H1 (cell line): ENCODE results near the gene LKAAEAR1. TPM values are rescaled to one million over a fixed set of nuclear protein-coding genes. Genes with fewer than 3 reads are reported as not detected.

Experiments used
- CTCF ChIA-PET: fragments of 300-600 bp; sonication (Branson Sonifier 250); formaldehyde crosslinking; loops from one replicate; lab custom pipeline; 2021; ENCODE audit not compliant: partially characterized antibody; lab: Charles Lee
- POLR2A ChIA-PET: fragments of 300-600 bp; sonication (Branson Sonifier 250); formaldehyde crosslinking; loops from one replicate; lab custom pipeline; 2021; ENCODE audit warnings: inconsistent platforms; ENCODE audit not compliant: partially characterized antibody; lab: Charles Lee
- DNase-seq, 2 experiments: peaks; one replicate each; pipeline versions ENCODE4 v3.0.0 to v3.0.0-alpha.2; 2010 to 2022; ENCODE audit warnings: low spot score in 2 of 2, low read depth in 1 of 2, mixed read lengths in 1 of 2
- FAIRE-seq: peaks from 2 replicates; lab custom pipeline; 2011; peaks lifted over from hg19 to GRCh38; lab: Jason Lieb, UNC
- H2AFZ ChIP-seq: 2 replicates; pipeline ENCODE4 v1.8.1; 2012; ENCODE audit warnings: low read length, inconsistent platforms
- H2AK5ac ChIP-seq: 2 replicates; pipeline ENCODE4 v1.6.1; 2013; ENCODE audit warnings: low read depth, low read length
- H2BK120ac ChIP-seq: replicated peaks from 2 replicates; pipeline ENCODE3; 2013; ENCODE audit warnings: low read depth, low read length, inconsistent platforms
- H2BK12ac ChIP-seq: 2 replicates; pipeline ENCODE4 v1.6.1; 2013; ENCODE audit warnings: low read depth, low read length
- H2BK15ac ChIP-seq: 2 replicates; pipeline ENCODE4 v1.6.1; 2013; ENCODE audit warnings: low read length
- H2BK20ac ChIP-seq: 2 replicates; pipeline ENCODE4 v1.6.1; 2013; ENCODE audit warnings: low read length
- H2BK5ac ChIP-seq: 2 replicates; pipeline ENCODE4 v1.6.1; 2013; ENCODE audit warnings: low read depth, low read length
- H3K14ac ChIP-seq: 2 replicates; pipeline ENCODE4 v1.6.1; 2013; ENCODE audit warnings: inconsistent platforms; ENCODE audit not compliant: insufficient read length
- H3K18ac ChIP-seq: 2 replicates; pipeline ENCODE4 v1.6.1; 2013; ENCODE audit warnings: low read length; ENCODE audit errors: extremely low read depth
- H3K23ac ChIP-seq: 2 replicates; pipeline ENCODE4 v1.6.1; 2013; ENCODE audit warnings: inconsistent platforms; ENCODE audit not compliant: insufficient read length
- H3K23me2 ChIP-seq: 2 replicates; pipeline ENCODE4 v1.6.1; 2013; ENCODE audit warnings: low read depth, low read length
- H3K27ac ChIP-seq: 2 replicates; pipeline ENCODE4 v1.6.1; 2011; ENCODE audit warnings: low read depth, low read length, inconsistent platforms
- H3K27me3 ChIP-seq, 4 experiments: replicated peaks in 1 of 4; 1 replicate in 1 of 4; 2 replicates in 3 of 4; pipeline versions ENCODE4 v1.6.1 to v1.8.1; 2011 to 2013; ENCODE audit warnings: low read length in 3 of 4, mild to moderate bottlenecking in 3 of 4, inconsistent platforms in 2 of 4, mixed read lengths in 2 of 4, moderate library complexity in 1 of 4; ENCODE audit not compliant: control insufficient read depth in 3 of 4, insufficient read depth in 3 of 4; ENCODE audit errors: extremely low read depth in 1 of 4
- H3K36me3 ChIP-seq, 4 experiments: 2 replicates each; pipeline versions ENCODE4 v1.6.1 to v1.8.1; 2011 to 2013; ENCODE audit warnings: mild to moderate bottlenecking in 4 of 4, low read length in 3 of 4, moderate library complexity in 2 of 4, control low read depth in 1 of 4, inconsistent platforms in 1 of 4; ENCODE audit not compliant: insufficient read depth in 4 of 4, control insufficient read depth in 2 of 4
- H3K4ac ChIP-seq: replicated peaks from 2 replicates; pipeline ENCODE3; 2013; ENCODE audit warnings: low read length, low read depth, mixed read lengths, inconsistent platforms; ENCODE audit not compliant: insufficient read length
- H3K4me1 ChIP-seq, 4 experiments: replicated peaks in 1 of 4; 1 replicate in 1 of 4; 2 replicates in 3 of 4; pipeline versions ENCODE4 v1.6.1 to v1.8.1; 2011 to 2013; ENCODE audit warnings: low read length in 3 of 4, inconsistent platforms in 2 of 4, mixed read lengths in 1 of 4; ENCODE audit not compliant: insufficient read depth in 4 of 4, control insufficient read depth in 3 of 4
- H3K4me2 ChIP-seq, 2 experiments: 2 replicates each; pipeline versions ENCODE4 v1.6.1 to v1.8.1; 2011 to 2013; ENCODE audit warnings: low read depth in 2 of 2, low read length in 2 of 2, control low read depth in 1 of 2, inconsistent platforms in 1 of 2, mild to moderate bottlenecking in 1 of 2; ENCODE audit not compliant: insufficient read depth in 1 of 2
- H3K4me3 ChIP-seq, 4 experiments: fragments of 200-600, 300-600 bp in 1 of 4; sonication (generic), shearing (Covaris generic), sonication (Bioruptor Twin) in 1 of 4; 2 replicates each; pipeline versions ENCODE4 v1.5.1 to v1.8.1; 2011 to 2016; ENCODE audit warnings: low read length in 4 of 4, low read depth in 3 of 4, control low read depth in 2 of 4, inconsistent platforms in 2 of 4, mild to moderate bottlenecking in 2 of 4, mixed read lengths in 1 of 4, moderate library complexity in 1 of 4; ENCODE audit not compliant: insufficient read depth in 2 of 4; ENCODE audit errors: extremely low read depth in 1 of 4
- H3K56ac ChIP-seq: replicated peaks from 2 replicates; pipeline ENCODE3; 2013; ENCODE audit warnings: low read depth, mild to moderate bottlenecking, mixed read lengths, low read length, inconsistent platforms; ENCODE audit not compliant: insufficient read length
- H3K79me1 ChIP-seq: 2 replicates; pipeline ENCODE4 v1.6.1; 2013; ENCODE audit warnings: low read depth, low read length, control low read depth
- H3K79me2 ChIP-seq, 2 experiments: 2 replicates each; pipeline versions ENCODE4 v1.6.1 to v1.8.1; 2012 to 2013; ENCODE audit warnings: low read length in 2 of 2, mild to moderate bottlenecking in 2 of 2, inconsistent platforms in 1 of 2; ENCODE audit not compliant: insufficient read depth in 2 of 2, control insufficient read depth in 1 of 2
- H3K9ac ChIP-seq, 4 experiments: replicated peaks in 1 of 4; 1 replicate in 1 of 4; 2 replicates in 3 of 4; pipeline versions ENCODE4 v1.6.1 to v1.8.1; 2011 to 2013; ENCODE audit warnings: low read depth in 3 of 4, low read length in 3 of 4, control low read depth in 2 of 4, mild to moderate bottlenecking in 2 of 4, moderate library complexity in 2 of 4, inconsistent platforms in 1 of 4; ENCODE audit errors: extremely low read depth in 1 of 4
- H3K9me3 ChIP-seq, 2 experiments: 2 replicates each; pipeline versions ENCODE4 v1.6.1 to v1.8.1; 2012 to 2013; ENCODE audit warnings: mild to moderate bottlenecking in 2 of 2, moderate library complexity in 2 of 2, control low read depth in 1 of 2, inconsistent platforms in 1 of 2, low read depth in 1 of 2, low read length in 1 of 2, mixed read lengths in 1 of 2; ENCODE audit not compliant: insufficient read depth in 2 of 2
- H4K20me1 ChIP-seq, 2 experiments: replicated peaks in 1 of 2; 2 replicates each; pipeline versions ENCODE3 to v1.8.1; 2011 to 2013; ENCODE audit warnings: inconsistent platforms in 2 of 2, low read length in 2 of 2, mild to moderate bottlenecking in 1 of 2; ENCODE audit not compliant: insufficient read depth in 2 of 2, control insufficient read depth in 1 of 2
- H4K5ac ChIP-seq: 2 replicates; pipeline ENCODE4 v1.6.1; 2013; ENCODE audit warnings: low read length, low read depth, mixed read lengths, inconsistent platforms; ENCODE audit not compliant: insufficient read length
- H4K8ac ChIP-seq: 2 replicates; pipeline ENCODE4 v1.8.0; 2013; ENCODE audit warnings: mild to moderate bottlenecking, moderate library complexity, low read length, inconsistent platforms; ENCODE audit not compliant: insufficient read depth; ENCODE audit errors: extremely low read depth
- H4K91ac ChIP-seq: replicated peaks from 2 replicates; pipeline ENCODE3; 2013; ENCODE audit warnings: low read length, mixed read lengths, inconsistent platforms; ENCODE audit not compliant: insufficient read length
- ASH2L ChIP-seq: fragments of 200-600, 300-600 bp; sonication (generic); IDR thresholded peaks from one replicate; pipeline ENCODE4 v1.7.1; 2017; ENCODE audit warnings: low read length
- CBX5 ChIP-seq: fragments of 300-800, 300-1000 bp; sonication (generic); IDR thresholded peaks from 2 replicates; pipeline ENCODE4 v1.7.1; 2016; ENCODE audit warnings: antibody characterized with exemption, low read length, low read depth
- CHD2 ChIP-seq: IDR thresholded peaks from 2 replicates; pipeline ENCODE4 v1.6.1; 2012; ENCODE audit warnings: low read length, improper control_type of control experiment
- EP300 ChIP-seq, 2 experiments: IDR thresholded peaks; 1 replicate in 1 of 2; 2 replicates in 1 of 2; pipeline ENCODE4 v1.6.1; 2011 to 2012; ENCODE audit warnings: low read depth in 2 of 2, low read length in 2 of 2, mild to moderate bottlenecking in 2 of 2, borderline replicate concordance in 1 of 2, inconsistent platforms in 1 of 2, moderate library complexity in 1 of 2
- EZH2 ChIP-seq: fragments of 200-600 bp; sonication (generic); IDR thresholded peaks from 2 replicates; pipeline ENCODE4 v1.7.1; 2012; ENCODE audit warnings: low read depth, mild to moderate bottlenecking, moderate library complexity, low read length, inconsistent platforms; ENCODE audit not compliant: severe bottlenecking
- JUND ChIP-seq: IDR thresholded peaks from 2 replicates; pipeline ENCODE4 v1.6.1; 2011; ENCODE audit warnings: mild to moderate bottlenecking, improper control_type of control experiment, low read length
- KDM1A ChIP-seq: fragments of 200-600, 300-600 bp; sonication (generic); IDR thresholded peaks from 2 replicates; pipeline ENCODE4 v1.7.1; 2016; ENCODE audit warnings: mild to moderate bottlenecking, low read length, borderline replicate concordance
- NANOG ChIP-seq: IDR thresholded peaks from 2 replicates; pipeline ENCODE4 v1.6.1; 2011; ENCODE audit warnings: low read length, low read depth, mild to moderate bottlenecking, inconsistent platforms; ENCODE audit not compliant: insufficient read depth, poor library complexity, severe bottlenecking
- PHF8 ChIP-seq: fragments of 200-600 bp; sonication (generic); conservative IDR thresholded peaks from 2 replicates; pipeline ENCODE4 v1.7.1; 2012; ENCODE audit warnings: low read depth, mild to moderate bottlenecking, inconsistent platforms, low read length, moderate library complexity
- RNF2 ChIP-seq: fragments of 200-900, 300-1000 bp; sonication (generic); IDR thresholded peaks from 2 replicates; pipeline ENCODE4 v1.7.1; 2016; ENCODE audit warnings: borderline replicate concordance, low read depth, mild to moderate bottlenecking, antibody characterized with exemption, low read length; ENCODE audit not compliant: poor library complexity, severe bottlenecking; ENCODE audit errors: missing control alignments
- TBP ChIP-seq: IDR thresholded peaks from 2 replicates; pipeline ENCODE4 v1.6.1; 2011; ENCODE audit warnings: low read depth, low read length, improper control_type of control experiment
- ZNF274 ChIP-seq: IDR thresholded peaks from 2 replicates; pipeline ENCODE4 v1.7.0; 2012; ENCODE audit warnings: low read length, borderline replicate concordance; ENCODE audit errors: extremely low read depth
- WGBS, 2 experiments: shearing (Covaris generic) in 1 of 2; methylation state at CpG; one replicate each; pipeline versions ENCODE4 v1.1.6 to v1.1.7; 2013 to 2015; ENCODE audit warnings: low lambda C conversion rate in 2 of 2, mixed read lengths in 2 of 2, inconsistent platforms in 1 of 2, low coverage in 1 of 2, missing lambda C conversion rate in 1 of 2; ENCODE audit not compliant: insufficient replicate concordance in 2 of 2, insufficient coverage in 1 of 2, insufficient read length in 1 of 2; ENCODE audit errors: extremely low coverage in 1 of 2, missing lambda C conversion rate in 1 of 2; 5-methylcytosine and 5-hydroxymethylcytosine counted together
- polyA plus RNA-seq, 7 experiments: library from polyadenylated mRNA; depleted of rRNA in 3 of 7; stranded (reverse) in 5 of 7; unstranded in 2 of 7; fragments of >200 nt in 5 of 7; fragments of 200-250 nt in 2 of 7; gene quantifications; 1 replicate in 5 of 7; 2 replicates in 1 of 7; 4 replicates in 1 of 7; pipeline versions ENCODE4 v1.2.1 to v1.2.3, GENCODE V29; 2011 to 2013; ENCODE audit warnings: missing spikeins in 2 of 7, mixed read lengths in 2 of 7
- total RNA-seq: library from RNA; stranded (reverse); fragmentation: NEBNext Ultra II Directional; extraction: Animal tissue kit (Norgen Biotek cat#: 25700); gene quantifications from 2 replicates; pipeline ENCODE4 v1.2.1, GENCODE V29; 2021

The LKAAEAR1 gene
- total and polyA plus RNA-seq, 2 of the 8 experiments (the other 6 are each of a cell fraction or from before 2014, with no cell fraction given) = 0.41 to 0.53 TPM

DNA sequence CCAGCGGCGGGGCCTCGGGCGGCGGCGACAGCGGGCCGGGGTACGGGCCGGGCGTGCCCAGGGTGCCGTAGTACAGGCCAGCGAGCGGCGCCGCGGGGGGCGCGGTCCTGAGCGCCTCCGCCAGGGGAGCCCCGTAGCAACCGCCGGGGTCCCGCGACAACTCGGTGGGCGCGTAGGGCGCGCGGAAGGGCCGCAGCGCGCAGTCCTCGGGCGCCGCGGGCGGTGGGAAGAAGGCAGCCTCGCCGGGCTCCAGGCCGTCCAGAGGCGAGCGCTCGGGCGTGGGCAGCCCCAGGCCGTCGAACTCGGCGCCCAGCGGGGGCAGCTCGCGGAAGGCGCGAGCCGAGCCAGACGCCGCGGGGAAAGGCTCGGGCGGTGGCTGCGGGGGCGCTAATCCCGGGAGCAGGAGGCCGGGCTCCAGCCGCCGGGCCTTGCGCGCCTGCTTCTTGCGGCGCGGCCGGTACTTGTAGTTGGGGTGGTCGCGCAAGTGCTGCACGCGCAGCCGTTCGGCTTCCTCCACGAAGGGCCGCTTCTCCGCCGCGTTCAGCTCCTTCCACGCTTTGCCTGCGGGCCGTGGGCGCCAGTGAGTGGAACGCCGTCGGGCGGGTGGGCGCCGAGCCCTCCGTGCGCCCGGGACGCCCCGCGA lies 35.7 kb downstream of the LKAAEAR1 start:
- H3K23ac ChIP-seq = no peak overlapping the region
- no peak overlapping the region for H3K56ac ChIP-seq
- H3K36me3 ChIP-seq = peaks cover 0 to 10% (median 0%) of the 10 kb centered on the region in 4 experiments; a peak in 1 of 8 replicates
- no peak overlapping the region for H3K27ac ChIP-seq
- DNase-seq = peak in 1 of 2 experiments; percentile 74
- H4K20me1 ChIP-seq = no peaks in the 10 kb centered on the region
- H3K4me3 ChIP-seq = peak overlapping the region; percentile 5 to 50 (median 18); a peak in 6 of 8 replicates
- no peak overlapping the region for H2BK12ac ChIP-seq
- 10% methylated on average over 39 of the region's 101 CpGs; no CpG with 5 or more reads in 1 of the 2 experiments for WGBS, 2 experiments
- peak overlapping the region; percentile 50 to 66 for H3K4me2 ChIP-seq
- CTCF ChIA-PET = interaction anchor here (0.6 to 15.0 kb wide), 3 partner anchors 9 to 64 kb away, joined by 3 to 139 read pairs (median 25); partner anchors contain the start of genes LKAAEAR1, OPRL1 and RGS19
- H3K27me3 ChIP-seq = peaks cover 44 to 81% (median 64%) of the 10 kb centered on the region in 4 experiments
- no peak overlapping the region for H3K4ac ChIP-seq
- no peak overlapping the region for H2AK5ac ChIP-seq
- H2BK15ac ChIP-seq = no peak overlapping the region
- H2BK20ac ChIP-seq = no peak overlapping the region
- no peak overlapping the region for H2BK120ac ChIP-seq
- H2BK5ac ChIP-seq = no peak overlapping the region
- H3K23me2 ChIP-seq = peaks cover 4% of the 10 kb centered on the region; the same call in 1 of the 2 replicates
- H4K91ac ChIP-seq = no peak overlapping the region
- no peak overlapping the region for H2AFZ ChIP-seq
- no peaks in the 10 kb centered on the region for H3K9me3 ChIP-seq
- peaks cover 0 to 28% (median 7%) of the 10 kb centered on the region in 4 experiments; a peak in 6 of 7 replicates for H3K4me1 ChIP-seq
- H3K18ac ChIP-seq = no peak overlapping the region; the same call in 1 of the 2 replicates
- H4K8ac ChIP-seq = peak overlapping the region; percentile 89; the same call in 1 of the 2 replicates
- H4K5ac ChIP-seq = no peak overlapping the region
- H3K14ac ChIP-seq = no peak overlapping the region
- FAIRE-seq = no peak
- POLR2A ChIA-PET = no interaction called here
- H3K79me1 ChIP-seq = no peaks in the 10 kb centered on the region
- no peak overlapping the region for H3K9ac ChIP-seq
- no peaks in the 10 kb centered on the region for H3K79me2 ChIP-seq
- TF ChIP-seq ASH2L (no peak), RNF2 (peak; percentile 66), EZH2 (peak; percentile 95), CBX5 (no peak), NANOG (no peak), CHD2 (no peak), EP300 (IDR thresholded peaks at IDR 0.05; ENCODE audit: borderline replicate concordance in 1 of 2, low read depth in 2 of 2, low read length in 2 of 2) (no peak), PHF8 (no peak), KDM1A (no peak), TBP (no peak), ZNF274 (no peak), JUND (no peak)
